OCI-LY7 (cell line): Measurements from ENCODE around the gene SMARCC1.

Source experiments
- EZH2phosphoT487 ChIP-seq: fragments of 200-600 bp; sonication (generic); IDR thresholded peaks from 2 replicates; pipeline ENCODE4 v1.6.1; 2018; ENCODE audit warnings: low read depth, borderline replicate concordance, mild to moderate bottlenecking, mixed run types, antibody characterized with exemption, low read length, moderate library complexity, mixed read lengths
- TF ChIP-seq, protein P1 (sequence below): fragments of 200-600 bp; sonication (generic); conservative IDR thresholded peaks from 2 replicates; pipeline ENCODE4 v1.5.1; 2014; ENCODE audit warnings: mild to moderate bottlenecking, antibody characterized with exemption, low read length, moderate library complexity, mixed read lengths

DNA sequence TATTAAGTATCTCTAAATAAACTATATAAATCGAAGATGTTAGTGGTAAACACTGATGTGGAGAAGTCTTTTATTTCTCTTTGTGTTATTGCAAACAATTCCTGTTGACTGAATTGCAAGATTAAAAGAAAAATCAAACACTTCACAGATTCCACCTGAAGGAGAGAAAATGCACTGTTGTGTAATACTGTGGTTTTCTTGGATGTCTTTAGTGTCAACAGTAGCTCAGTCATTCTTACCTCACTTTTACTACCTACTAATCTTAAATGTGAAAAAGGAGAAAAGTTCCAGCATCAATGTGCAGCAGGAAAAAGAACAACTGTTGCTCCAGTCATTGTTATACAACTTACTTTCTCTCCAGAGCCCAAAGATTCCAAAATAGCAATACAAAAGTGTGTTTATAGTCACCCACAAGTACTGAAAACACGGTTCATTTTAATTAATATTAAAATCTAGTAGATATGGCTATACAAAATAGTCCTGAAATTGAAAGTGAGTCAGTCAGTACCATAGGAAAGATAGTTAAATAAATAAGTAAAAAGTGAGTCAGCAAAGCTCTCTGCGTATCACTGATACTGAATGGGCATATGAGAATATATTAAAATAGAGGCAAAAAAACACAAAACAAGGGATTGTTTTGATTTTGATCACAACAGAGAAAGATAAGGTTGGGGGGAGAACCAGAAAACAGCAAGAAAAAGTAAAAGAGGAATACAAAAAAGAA, 112.5 kb downstream of the SMARCC1 start:
- TF ChIP-seq, protein P1, sequence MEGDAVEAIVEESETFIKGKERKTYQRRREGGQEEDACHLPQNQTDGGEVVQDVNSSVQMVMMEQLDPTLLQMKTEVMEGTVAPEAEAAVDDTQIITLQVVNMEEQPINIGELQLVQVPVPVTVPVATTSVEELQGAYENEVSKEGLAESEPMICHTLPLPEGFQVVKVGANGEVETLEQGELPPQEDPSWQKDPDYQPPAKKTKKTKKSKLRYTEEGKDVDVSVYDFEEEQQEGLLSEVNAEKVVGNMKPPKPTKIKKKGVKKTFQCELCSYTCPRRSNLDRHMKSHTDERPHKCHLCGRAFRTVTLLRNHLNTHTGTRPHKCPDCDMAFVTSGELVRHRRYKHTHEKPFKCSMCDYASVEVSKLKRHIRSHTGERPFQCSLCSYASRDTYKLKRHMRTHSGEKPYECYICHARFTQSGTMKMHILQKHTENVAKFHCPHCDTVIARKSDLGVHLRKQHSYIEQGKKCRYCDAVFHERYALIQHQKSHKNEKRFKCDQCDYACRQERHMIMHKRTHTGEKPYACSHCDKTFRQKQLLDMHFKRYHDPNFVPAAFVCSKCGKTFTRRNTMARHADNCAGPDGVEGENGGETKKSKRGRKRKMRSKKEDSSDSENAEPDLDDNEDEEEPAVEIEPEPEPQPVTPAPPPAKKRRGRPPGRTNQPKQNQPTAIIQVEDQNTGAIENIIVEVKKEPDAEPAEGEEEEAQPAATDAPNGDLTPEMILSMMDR, result no peak
- no peak for TF ChIP-seq EZH2phosphoT487
